Liver (tissue), 9 donors: ENCODE measurements around the gene ANKRD11. TPM values are rescaled to one million over a fixed set of nuclear protein-coding genes. Genes with fewer than 3 reads are reported as not detected.
A peak's percentile ranks its signal among the peaks of the same experiment; 100 is the strongest.
"Not testable (repeated sequence)": the region's sequence is repeated elsewhere in the genome, so short reads cannot be mapped to it uniquely, and the experiment has no call there.

Experiments used
- DNase-seq: peaks from one replicate; pipeline ENCODE4 v3.0.0-alpha.2; 2017; ENCODE audit warnings: low spot score
- H3K27ac ChIP-seq, 2 donors: one replicate each; pipeline ENCODE4 v1.7.0; 2013; ENCODE audit warnings: inconsistent platforms in 2 of 2, low read length in 2 of 2, control low read depth in 1 of 2, low read depth in 1 of 2, mild to moderate bottlenecking in 1 of 2
- H3K27me3 ChIP-seq, 4 donors: one replicate each; pipeline versions ENCODE4 v1.6.1 to v1.7.0; 2013; ENCODE audit warnings: low read length in 3 of 4, inconsistent platforms in 1 of 4, mild to moderate bottlenecking in 1 of 4, moderate library complexity in 1 of 4; ENCODE audit not compliant: control insufficient read depth in 4 of 4, insufficient read depth in 4 of 4
- H3K36me3 ChIP-seq, 4 donors: one replicate each; pipeline versions ENCODE4 v1.6.1 to v1.7.0; 2013; ENCODE audit warnings: low read length in 3 of 4, mild to moderate bottlenecking in 3 of 4, low read depth in 1 of 4, moderate library complexity in 1 of 4; ENCODE audit not compliant: control insufficient read depth in 4 of 4, insufficient read depth in 3 of 4
- H3K4me1 ChIP-seq, 4 donors: one replicate each; pipeline versions ENCODE4 v1.6.1 to v1.7.0; 2013; ENCODE audit warnings: low read length in 3 of 4, mild to moderate bottlenecking in 3 of 4, moderate library complexity in 1 of 4; ENCODE audit not compliant: control insufficient read depth in 4 of 4, insufficient read depth in 4 of 4
- H3K4me3 ChIP-seq, 3 donors: one replicate each; pipeline versions ENCODE4 v1.6.1 to v1.7.0; 2013; ENCODE audit warnings: low read length in 3 of 3, control low read depth in 1 of 3, low read depth in 1 of 3, mild to moderate bottlenecking in 1 of 3
- H3K9ac ChIP-seq, 2 donors: one replicate each; pipeline ENCODE4 v1.7.0; 2013; ENCODE audit warnings: low read length in 2 of 2, mild to moderate bottlenecking in 2 of 2, moderate library complexity in 2 of 2, control low read depth in 1 of 2, low read depth in 1 of 2
- H3K9me3 ChIP-seq, 4 donors: one replicate each; pipeline versions ENCODE4 v1.6.1 to v1.7.0; 2013; ENCODE audit warnings: low read length in 3 of 4; ENCODE audit not compliant: control insufficient read depth in 4 of 4
- ATF3 ChIP-seq: IDR thresholded peaks from 2 replicates; pipeline ENCODE4 v1.6.1; 2016; ENCODE audit warnings: antibody characterized with exemption
- CTCF ChIP-seq: fragments of 150-350 bp; IDR thresholded peaks from 2 replicates; pipeline ENCODE4 v1.5.1; 2017; ENCODE audit warnings: improper control_type of control experiment, low read depth, low read length; ENCODE audit not compliant: missing input control
- EGR1 ChIP-seq, 2 donors: IDR thresholded peaks; 2 replicates each; pipeline ENCODE4 v1.6.1; 2016 to 2018; ENCODE audit warnings: antibody characterized with exemption in 2 of 2, low read depth in 2 of 2
- FOXA1 ChIP-seq: IDR thresholded peaks from 2 replicates; pipeline ENCODE4 v1.6.1; 2016; ENCODE audit warnings: antibody characterized with exemption
- GABPA ChIP-seq, 2 donors: IDR thresholded peaks in 1 of 2; conservative IDR thresholded peaks in 1 of 2; 2 replicates each; pipeline ENCODE4 v1.6.1; 2016; ENCODE audit warnings: antibody characterized with exemption in 2 of 2, mild to moderate bottlenecking in 1 of 2, moderate library complexity in 1 of 2
- HNF4A ChIP-seq, 2 donors: conservative IDR thresholded peaks; 2 replicates each; pipeline ENCODE4 v1.6.1; 2016; ENCODE audit warnings: antibody characterized with exemption in 2 of 2, mild to moderate bottlenecking in 2 of 2
- HNF4G ChIP-seq: IDR thresholded peaks from 2 replicates; pipeline ENCODE4 v1.6.1; 2016; ENCODE audit warnings: antibody characterized with exemption
- JUND ChIP-seq, 2 donors: IDR thresholded peaks; 2 replicates each; pipeline ENCODE4 v1.6.1; 2016; ENCODE audit warnings: antibody characterized with exemption in 2 of 2
- RXRA ChIP-seq, 2 donors: IDR thresholded peaks; 2 replicates each; pipeline ENCODE4 v1.6.1; 2017 to 2018; ENCODE audit warnings: antibody characterized with exemption in 2 of 2, mild to moderate bottlenecking in 1 of 2
- YY1 ChIP-seq: IDR thresholded peaks from 2 replicates; pipeline ENCODE4 v1.6.1; 2016; ENCODE audit warnings: antibody characterized with exemption, mild to moderate bottlenecking
- WGBS: extraction: QIAGEN DNeasy Blood & Tissue Kit; methylation state at CpG from one replicate; pipeline ENCODE4 v1.1.7; 2013; 5-methylcytosine and 5-hydroxymethylcytosine counted together
- polyA plus RNA-seq, 2 donors: library from polyadenylated mRNA; stranded (reverse) in 1 of 2; unstranded in 1 of 2; fragments of 200-250 nt in 1 of 2; fragments of >200 nt in 1 of 2; fragmentation: Nextera tagmentation in 1 of 2; extraction: Ambion mirVana in 1 of 2; gene quantifications; one replicate each; pipeline versions ENCODE4 v1.2.1 to v1.2.3, GENCODE V29; 2013 to 2015
- total RNA-seq, 2 donors: library from RNA; depleted of rRNA; stranded (reverse); fragments of >200 nt; gene quantifications; one replicate each; pipeline ENCODE4 v1.2.3, GENCODE V29; 2014
- TF ChIP-seq, protein P1 (sequence below): IDR thresholded peaks from 2 replicates; pipeline ENCODE4 v1.6.1; 2016; ENCODE audit warnings: antibody characterized with exemption
- TF ChIP-seq, protein P2 (sequence below): IDR thresholded peaks from 2 replicates; pipeline ENCODE4 v1.6.1; 2016; ENCODE audit warnings: antibody characterized with exemption, mild to moderate bottlenecking
- donor health status: healthy.
- donor health status: healthy.
- donor health status: healthy.
- donor health status: healthy.
- donor health status: healthy.

ANKRD11 gene
- total and polyA plus RNA-seq, 4 donors = 16.3 to 55.1 (median 28.0) TPM

- TF ChIP-seq ATF3 (no peak), FOXA1 (no peak), GABPA (IDR thresholded peaks at IDR 0.05 in 1 of 2, conservative IDR thresholded peaks at IDR 0.05 in 1 of 2) (no peak), JUND (IDR thresholded peaks at IDR 0.05) (no peak)
- Histone ChIP-seq H3K9me3 (no peaks in the 10 kb centered on the region), H3K27me3 (no peaks in the 10 kb centered on the region), H3K4me3 (no peak overlapping the region), H3K4me1 (peaks cover 9 to 33% (median 28%) of the 10 kb centered on the region in 4 donors), H3K9ac (no peak overlapping the region), H3K36me3 (no peaks in the 10 kb centered on the region), H3K27ac (no peak overlapping the region)
- WGBS = 90% methylated on average over 8 of the region's 8 CpGs
- DNase-seq = no peak
Observed at GRCh38 chr16:89434490-89434889, 55.9 kb downstream of the ANKRD11 start.

GRCh38 chr16:89433363-89433984, 56.9 kb downstream of the ANKRD11 start:
- peaks cover 9 to 33% (median 28%) of the 10 kb centered on the region in 4 donors for H3K4me1 ChIP-seq
- DNase-seq, H3K27ac ChIP-seq, H3K36me3 ChIP-seq, H3K9ac ChIP-seq, H3K27me3 ChIP-seq, H3K9me3 ChIP-seq, H3K4me3 ChIP-seq: not testable (repeated sequence)
- 95% methylated on average over 22 of the region's 22 CpGs for WGBS

DNA sequence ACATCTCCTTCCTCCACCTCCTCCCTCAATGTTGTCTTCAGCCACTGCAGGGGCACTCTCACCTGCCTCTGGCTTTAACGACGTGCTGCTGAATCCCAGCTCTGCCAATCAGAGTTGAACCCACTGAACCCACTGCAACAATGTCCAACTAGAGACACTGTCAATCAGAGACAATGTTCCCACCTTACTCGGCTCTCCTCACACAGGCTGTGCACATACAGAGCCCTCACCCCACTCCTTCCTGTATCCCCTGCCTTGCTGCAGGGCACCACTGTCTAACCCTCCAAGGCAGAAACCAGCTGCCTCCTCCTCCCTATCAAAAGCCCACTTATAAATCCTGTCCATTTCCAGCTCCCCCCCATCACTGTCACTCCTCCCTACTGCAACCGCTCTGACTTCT, 58.7 kb downstream of the ANKRD11 start:
- H3K9me3 ChIP-seq = no peaks in the 10 kb centered on the region
- TF ChIP-seq YY1 (no peak), ATF3 (no peak), FOXA1 (no peak), EGR1 (IDR thresholded peaks at IDR 0.05; ENCODE audit: low read depth in 2 of 2) (no peak), CTCF (no peak), JUND (IDR thresholded peaks at IDR 0.05) (no peak)
- TF ChIP-seq, protein P1, sequence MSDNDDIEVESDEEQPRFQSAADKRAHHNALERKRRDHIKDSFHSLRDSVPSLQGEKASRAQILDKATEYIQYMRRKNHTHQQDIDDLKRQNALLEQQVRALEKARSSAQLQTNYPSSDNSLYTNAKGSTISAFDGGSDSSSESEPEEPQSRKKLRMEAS = no peak
- no peaks in the 10 kb centered on the region for H3K36me3 ChIP-seq
- H3K4me1 ChIP-seq = peaks cover 9 to 33% (median 25%) of the 10 kb centered on the region in 4 donors
- H3K27me3 ChIP-seq = no peaks in the 10 kb centered on the region
- no peak for DNase-seq
- WGBS = 53% methylated on average over 4 of the region's 4 CpGs
- H3K27ac ChIP-seq = no peak overlapping the region
- no peak overlapping the region for H3K9ac ChIP-seq
- no peak overlapping the region for H3K4me3 ChIP-seq

DNA sequence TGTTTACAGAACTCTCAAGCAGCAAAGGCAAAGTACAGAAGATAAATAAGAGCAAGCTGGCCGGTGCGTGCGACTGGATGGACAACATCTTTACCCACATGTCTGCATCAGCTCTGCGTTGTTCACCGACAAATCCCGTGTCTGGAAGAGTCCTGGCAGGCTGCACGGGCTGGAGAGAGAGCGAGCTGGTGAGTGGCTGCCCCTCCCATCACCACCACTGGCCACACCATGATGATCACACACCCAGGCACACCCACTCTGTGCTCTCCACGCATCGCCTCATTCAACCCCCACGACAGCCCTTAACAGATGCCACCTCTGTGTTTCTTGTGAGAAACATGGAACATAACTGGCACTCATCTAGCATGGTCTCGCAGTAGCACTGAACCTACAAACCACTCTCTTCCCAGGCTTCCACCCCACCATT, 59.2 kb downstream of the ANKRD11 start:
- H3K9ac ChIP-seq = no peak overlapping the region
- no peak overlapping the region for H3K4me3 ChIP-seq
- H3K27ac ChIP-seq = no peak overlapping the region
- H3K9me3 ChIP-seq = no peaks in the 10 kb centered on the region
- no peaks in the 10 kb centered on the region for H3K27me3 ChIP-seq
- no peak for DNase-seq
- H3K4me1 ChIP-seq = peaks cover 9 to 33% (median 26%) of the 10 kb centered on the region in 4 donors
- no peak for TF ChIP-seq HNF4G
- TF ChIP-seq, protein P2, sequence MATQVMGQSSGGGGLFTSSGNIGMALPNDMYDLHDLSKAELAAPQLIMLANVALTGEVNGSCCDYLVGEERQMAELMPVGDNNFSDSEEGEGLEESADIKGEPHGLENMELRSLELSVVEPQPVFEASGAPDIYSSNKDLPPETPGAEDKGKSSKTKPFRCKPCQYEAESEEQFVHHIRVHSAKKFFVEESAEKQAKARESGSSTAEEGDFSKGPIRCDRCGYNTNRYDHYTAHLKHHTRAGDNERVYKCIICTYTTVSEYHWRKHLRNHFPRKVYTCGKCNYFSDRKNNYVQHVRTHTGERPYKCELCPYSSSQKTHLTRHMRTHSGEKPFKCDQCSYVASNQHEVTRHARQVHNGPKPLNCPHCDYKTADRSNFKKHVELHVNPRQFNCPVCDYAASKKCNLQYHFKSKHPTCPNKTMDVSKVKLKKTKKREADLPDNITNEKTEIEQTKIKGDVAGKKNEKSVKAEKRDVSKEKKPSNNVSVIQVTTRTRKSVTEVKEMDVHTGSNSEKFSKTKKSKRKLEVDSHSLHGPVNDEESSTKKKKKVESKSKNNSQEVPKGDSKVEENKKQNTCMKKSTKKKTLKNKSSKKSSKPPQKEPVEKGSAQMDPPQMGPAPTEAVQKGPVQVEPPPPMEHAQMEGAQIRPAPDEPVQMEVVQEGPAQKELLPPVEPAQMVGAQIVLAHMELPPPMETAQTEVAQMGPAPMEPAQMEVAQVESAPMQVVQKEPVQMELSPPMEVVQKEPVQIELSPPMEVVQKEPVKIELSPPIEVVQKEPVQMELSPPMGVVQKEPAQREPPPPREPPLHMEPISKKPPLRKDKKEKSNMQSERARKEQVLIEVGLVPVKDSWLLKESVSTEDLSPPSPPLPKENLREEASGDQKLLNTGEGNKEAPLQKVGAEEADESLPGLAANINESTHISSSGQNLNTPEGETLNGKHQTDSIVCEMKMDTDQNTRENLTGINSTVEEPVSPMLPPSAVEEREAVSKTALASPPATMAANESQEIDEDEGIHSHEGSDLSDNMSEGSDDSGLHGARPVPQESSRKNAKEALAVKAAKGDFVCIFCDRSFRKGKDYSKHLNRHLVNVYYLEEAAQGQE = no peak
- peak in 1 of 2 donors; percentile 39 for TF ChIP-seq HNF4A (conservative IDR thresholded peaks at IDR 0.05)
- TF ChIP-seq RXRA (IDR thresholded peaks at IDR 0.05) = no peak
- WGBS = 42% methylated on average over 12 of the region's 12 CpGs
- no peaks in the 10 kb centered on the region for H3K36me3 ChIP-seq
